HG03095 (cell line): ENCODE data around the gene ZNF511.
"Not testable (repeated sequence)": the region's sequence is repeated elsewhere in the genome, so short reads cannot be mapped to it uniquely, and the experiment has no call there.

Experiments
- ATAC-seq: cut with Tn5 transposase; IDR thresholded peaks from one replicate; pipeline ENCODE4 v1.9.1; 2021; ENCODE audit warnings: moderate library complexity; ENCODE audit not compliant: unreplicated experiment

The ZNF511 gene

DNA sequence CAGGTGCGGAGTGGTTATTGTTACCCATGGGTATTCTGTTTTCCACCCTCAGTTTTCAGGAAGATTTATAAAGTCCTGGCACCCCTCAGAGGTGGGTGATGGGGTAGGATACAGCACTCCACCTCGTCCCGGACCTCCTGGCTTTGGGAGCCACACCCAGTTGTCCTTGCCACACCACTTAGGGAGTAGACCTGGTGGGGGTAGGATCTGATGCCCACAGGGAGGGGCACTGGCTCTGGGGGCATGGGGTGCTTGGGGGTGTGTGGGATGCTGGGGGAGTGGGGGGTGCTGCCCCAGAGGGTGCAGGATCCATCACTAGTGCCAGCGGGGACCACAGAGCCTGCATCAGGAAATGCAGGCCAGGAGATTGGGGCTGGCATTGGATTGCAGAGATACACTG lies 4.5 kb downstream of the ZNF511 start:
- no peak for ATAC-seq

DNA sequence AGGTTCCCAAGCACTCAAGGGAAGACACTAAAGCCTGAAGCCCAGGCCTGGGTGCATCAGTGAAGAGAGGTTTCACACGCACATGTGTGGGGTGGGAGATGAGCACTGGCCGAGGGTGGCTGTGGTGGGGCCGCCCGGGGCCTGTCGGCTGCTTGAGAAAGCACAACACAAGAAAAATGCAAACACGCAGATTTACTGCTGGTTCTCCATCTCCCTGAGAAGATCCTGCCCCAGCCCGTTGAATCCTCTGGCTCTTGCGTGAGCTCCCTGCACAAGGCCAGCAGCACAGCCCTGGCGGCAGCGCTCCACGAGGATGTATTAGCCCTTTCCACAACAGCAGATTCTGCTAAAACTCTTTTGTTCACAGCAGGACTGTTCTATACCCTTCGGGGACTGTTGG lies 6.2 kb downstream of the ZNF511 start:
- no peak for ATAC-seq

DNA sequence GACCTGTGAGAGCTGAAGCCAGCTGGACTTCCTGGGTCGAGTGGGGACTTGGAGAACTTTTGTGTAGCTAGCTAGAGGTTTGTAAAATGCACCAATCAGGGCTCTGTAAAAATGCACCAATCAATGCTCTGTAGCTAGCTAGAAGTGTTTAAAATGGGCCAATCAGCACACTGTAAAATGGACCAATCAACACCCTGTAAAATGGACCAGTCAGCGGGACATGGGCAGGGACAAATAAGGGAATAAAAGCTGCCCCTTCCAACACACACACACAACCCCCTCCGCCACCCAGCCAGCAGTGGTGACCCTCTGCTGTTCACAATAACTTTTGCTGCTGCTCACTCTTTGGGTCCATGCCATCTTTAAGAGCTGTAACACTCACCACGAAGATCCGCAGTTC lies 7.1 kb downstream of the ZNF511 start:
- ATAC-seq: no peak

DNA sequence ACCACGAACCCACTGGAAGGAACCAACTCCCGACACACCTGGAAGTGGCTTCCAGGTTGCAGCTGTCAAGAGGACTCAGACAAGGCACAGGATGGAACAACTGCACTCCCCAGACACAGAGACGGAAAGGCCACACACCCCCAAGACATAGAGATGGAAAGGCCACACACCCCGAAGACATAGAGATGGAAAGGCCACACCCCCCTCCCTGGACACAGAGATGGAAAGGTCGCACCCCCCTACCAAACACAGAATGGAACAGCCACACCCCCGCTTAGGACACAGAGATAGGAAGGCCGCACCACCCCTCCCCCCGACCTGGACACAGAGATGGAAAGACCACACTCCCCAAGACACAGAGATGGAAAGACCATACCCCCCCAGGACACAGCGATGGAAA lies 7.6 kb downstream of the ZNF511 start:
- ATAC-seq: no peak

DNA sequence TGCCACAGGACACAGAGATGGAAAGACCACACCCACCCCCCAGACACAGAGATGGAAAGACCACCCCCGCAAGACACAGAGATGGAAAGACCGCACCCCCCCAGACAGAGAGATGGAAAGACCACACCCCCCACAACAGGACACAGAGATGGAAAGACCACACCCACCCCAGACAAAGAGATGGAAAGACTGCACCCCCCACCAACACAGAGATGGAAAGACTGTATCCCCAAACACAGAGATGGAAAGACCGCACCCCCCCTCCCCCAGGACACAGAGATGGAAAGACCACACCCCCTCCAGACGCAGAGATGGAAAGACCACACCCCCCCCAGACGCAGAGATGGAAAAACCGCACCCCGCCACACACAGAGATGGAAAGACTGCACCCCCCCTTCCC lies 8.0 kb downstream of the ZNF511 start:
- ATAC-seq: no peak

DNA sequence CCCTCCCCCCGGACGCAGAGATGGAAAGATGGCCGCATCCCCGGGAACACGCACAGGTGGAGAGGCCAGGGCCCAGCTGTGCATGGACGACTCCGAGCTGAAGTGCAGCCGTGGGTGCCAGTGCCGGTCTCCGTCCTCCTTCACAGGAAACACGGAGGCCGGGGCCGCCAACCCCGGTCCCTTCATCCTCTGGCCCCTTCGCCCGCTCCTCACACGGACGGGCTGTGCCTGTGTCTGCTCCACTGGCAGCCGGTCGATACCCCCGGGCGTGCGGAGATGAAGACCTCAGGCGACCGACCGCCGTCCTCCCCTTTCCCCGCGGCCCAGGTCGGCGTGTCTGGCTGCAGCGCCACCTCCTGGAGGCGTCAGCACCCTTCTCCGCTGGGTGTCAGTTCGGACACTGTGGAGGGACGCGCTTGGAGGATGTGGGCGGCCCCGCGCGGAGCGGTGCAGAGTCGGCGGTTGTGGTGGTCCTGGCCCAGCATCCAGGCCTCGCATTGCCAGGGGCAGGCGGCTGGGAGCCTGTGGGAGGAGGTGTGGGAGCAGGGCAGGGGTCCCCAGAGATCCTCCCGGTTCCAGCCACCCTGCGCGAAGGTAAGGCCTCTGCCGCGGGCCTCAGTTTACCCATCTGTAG lies 9.9 kb downstream of the ZNF511 start:
- ATAC-seq: peak; percentile 86

DNA sequence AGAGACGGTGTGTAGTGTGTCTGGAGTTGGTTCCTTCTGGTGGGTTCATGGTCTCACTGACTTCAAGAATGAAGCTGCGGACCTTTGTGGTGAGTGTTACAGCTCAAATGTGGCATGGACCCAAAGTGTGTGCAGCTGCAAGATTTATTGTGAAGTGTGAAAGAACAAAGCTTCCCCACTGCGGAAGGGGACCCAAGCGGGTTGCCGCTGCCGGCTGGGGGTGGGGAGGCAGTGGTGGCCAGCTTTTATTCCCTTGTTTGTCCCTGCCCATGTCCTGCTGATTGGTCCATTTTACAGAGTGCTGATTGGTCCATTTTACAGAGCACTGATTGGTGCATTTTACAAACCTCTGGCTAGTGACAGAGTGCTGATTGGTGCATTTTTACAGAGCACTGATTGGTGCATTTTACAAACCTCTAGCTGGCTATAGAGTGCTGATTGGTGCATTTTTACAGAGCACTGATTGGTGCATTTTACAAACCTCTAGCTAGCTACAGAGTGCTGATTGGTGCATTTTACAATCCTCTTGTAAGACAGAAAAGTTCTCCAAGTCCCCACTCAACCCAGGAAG lies 12.2 kb downstream of the ZNF511 start:
- ATAC-seq: not testable (repeated sequence)

DNA sequence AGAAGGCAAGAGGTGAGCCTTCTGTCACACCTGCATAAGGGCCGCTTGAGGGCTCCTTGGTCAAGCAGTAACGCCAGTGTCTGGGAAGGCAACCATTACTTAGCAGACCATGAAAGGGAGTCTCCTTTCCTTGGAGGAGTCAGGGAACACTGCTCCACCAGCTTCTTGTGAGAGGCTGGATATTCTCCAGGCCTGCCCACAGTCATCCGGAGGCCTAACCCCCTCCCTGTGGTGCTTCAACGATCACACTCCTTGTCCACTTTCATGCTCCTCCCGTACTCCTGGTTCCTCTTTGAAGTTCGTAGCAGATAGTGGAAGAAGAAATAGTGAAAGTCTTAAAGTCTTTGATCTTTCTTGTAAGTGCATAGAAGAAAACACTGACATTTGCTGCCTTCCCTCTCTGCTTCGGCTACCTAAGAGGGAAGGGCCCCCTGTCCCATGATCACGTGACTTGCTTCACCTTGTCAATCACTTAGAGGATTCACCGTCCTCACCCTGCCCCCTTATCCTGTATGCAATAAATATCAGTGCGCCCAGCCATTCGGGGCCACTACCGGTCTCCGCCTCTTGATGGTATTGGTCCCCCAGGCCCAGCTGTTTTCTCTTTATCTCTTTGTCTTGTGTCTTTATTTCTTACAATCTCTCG lies 13.5 kb downstream of the ZNF511 start:
- ATAC-seq: not testable (repeated sequence)

DNA sequence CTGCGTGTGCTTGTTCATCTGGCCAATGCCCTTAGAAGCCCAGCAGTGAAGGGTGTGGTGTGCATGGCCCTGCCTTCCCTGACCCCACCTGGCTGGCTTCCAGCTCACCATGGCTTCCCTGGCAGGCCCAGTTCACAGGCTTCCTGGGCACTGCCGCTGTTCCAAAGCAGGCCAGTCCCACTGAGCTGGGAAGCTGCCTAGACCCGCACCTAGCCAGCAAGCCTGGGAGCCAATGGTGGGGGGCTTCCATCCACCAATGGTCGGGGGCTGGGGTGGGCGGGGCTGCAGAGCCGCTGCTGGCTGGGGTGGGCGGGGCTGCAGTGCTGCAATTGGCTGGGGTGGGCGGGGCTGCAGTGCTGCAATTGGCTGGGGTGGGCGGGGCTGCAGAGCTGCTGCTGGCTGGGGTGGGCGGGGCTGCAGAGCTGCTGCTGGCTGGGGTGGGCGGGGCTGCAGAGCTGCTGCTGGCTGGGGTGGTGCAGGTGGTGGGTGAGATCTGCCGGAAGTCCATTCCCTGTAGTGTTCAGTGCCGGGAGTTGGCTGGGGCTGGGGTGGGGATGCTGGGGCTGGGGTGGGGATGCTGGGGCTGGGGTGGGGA lies 15.6 kb downstream of the ZNF511 start:
- no peak for ATAC-seq

DNA sequence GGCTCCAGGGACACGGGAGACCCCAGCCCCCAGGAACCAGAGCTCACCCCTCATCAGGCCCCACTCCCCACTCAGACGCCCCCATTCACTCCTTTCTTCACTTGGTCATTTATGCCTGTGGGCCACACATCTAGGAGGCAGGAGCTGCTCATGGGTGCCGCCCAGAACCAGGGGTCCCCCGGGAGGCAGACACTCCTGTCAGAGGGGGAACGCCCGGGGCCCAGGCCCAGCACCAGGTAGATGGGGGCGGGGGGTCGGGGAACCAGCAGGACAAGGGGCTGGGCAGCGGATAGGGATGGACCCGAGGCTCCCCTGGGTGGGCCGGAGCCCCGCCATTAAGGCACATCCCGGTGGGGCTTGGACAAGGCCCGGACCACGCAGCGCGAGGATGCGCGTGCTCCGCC lies 16.1 kb downstream of the ZNF511 start:
- ATAC-seq: no peak

DNA sequence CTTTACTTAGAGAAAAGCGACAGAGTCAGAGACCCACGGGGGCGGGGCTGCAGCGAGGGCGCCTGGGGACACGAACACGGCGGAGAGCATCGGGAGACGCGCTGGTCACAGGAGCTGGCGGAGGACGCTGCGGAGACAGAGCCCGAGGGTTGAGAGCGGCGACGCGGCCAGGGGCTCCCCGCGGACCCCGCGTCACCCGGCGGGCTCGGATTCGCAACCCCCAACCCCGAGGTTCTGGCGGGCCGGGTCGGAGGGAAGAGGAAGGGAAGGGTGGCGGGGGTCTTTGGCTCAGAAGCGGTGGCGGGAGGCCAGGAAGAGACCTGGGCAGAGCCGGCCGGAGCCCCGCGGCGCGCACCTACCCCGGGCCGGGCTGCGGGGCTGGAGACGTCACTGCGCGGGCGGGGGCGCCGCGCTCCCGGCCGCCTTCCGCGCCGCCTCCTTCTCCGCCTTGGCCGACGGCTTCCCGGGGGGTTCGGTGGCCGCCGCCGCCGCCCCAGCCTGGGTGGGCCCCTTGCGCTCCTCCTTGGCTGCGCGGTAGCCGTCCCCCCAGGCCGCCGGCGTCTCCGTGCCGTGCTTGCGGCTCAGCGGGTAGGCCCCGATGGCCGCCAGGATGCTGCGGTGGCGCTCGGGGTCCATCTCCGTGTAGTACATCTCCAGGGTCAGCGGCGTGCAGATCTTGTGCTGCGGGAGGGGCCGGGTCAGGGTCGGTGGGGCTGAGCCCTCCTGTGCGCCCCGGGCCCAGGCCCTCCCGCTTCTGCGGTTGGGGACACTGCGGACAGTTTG lies 16.9 kb downstream of the ZNF511 start:
- no peak for ATAC-seq

DNA sequence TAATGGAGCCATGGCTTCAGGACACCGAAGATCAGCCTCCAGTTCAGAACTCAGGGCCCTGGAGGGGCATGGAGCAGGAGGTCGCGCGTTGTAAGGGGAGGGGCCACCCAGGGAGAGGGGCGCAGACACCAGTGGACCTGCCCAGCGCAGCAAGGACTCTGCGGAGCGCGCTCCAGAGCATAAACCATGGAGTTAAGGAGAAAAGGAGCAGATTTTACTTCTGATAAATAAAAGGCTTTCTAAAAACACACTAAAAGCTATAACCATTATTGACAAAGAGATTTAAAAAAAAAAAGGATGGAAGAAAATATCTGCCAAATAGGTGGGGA lies 17.5 kb downstream of the ZNF511 start:
- no peak for ATAC-seq

DNA sequence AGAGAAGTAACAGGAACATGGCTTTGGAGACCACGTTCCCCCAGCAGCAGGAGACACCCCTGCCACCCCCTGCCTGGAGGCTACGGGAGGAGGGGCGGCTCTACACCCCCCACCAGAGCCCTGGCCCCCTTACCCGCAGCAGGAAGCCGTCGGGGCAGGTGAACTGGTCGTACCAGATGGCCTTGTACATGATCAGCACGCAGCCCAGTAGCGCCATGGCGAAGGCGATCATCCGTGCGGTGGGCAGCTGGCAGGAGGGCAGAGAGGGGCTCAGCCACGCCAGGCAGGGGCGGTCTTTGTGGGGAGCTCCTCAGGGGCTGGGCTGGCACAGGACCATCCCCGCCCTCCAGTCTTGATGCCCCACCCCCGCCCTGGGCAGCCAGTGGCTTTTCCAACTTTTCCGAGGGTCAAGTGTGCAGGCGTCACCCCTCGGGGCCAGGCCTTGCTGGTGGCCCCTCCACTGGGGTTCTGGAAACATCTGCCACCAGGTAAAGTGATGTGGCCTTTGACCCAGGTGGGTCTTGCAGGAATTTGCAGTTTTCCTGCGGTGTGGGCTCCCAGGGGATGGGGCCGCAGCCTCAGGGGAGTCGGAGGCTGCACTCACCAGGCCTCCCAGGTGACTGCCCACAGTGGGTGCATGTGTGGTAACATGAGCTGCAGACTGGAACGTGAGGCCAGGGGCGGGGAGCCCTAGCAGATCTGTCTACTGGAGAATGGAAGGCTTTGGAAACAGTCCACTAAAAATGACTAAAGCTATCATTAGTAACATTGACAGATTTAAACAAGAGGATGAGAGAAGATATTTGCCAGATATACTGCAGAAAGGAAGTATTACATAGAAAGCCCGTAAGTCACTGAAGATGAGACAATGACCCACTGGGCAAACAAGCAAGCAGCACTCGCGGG lies 18.3 kb downstream of the ZNF511 start:
- no peak for ATAC-seq

DNA sequence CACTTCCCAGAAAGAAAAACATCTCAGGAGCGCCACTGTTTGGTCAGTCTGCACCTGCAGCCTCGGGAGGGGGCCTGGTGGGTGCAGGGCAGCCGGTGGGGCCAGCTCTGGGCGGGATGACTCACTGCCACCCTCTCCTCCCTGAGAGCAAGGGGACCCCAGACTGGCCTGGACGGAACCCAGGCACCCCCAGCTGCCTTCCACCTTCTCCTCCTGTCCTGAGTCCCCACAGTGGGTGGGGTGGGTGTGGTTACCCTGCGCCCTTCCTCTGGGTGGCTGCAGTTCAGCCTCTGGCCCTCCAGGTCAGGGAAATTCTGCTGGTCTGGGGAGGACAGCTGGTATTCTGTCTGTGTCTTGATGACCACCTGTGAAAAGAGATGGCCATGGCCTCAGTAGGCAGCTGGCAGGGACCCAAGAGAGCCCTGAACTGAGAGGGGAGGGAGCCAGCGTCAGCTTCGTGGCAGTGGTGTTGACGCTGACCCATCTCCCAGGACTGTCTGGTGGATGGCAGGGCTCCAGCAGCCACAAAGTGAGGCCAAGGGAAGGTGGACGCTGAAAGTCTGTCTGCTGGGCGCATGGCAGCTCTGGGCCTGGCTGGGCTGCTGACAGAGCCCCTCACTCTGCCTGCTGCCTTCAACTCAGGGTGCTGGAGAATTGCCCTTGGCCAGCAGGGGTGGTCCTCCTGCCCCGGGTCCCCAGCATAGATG lies 19.1 kb downstream of the ZNF511 start:
- no peak for ATAC-seq

DNA sequence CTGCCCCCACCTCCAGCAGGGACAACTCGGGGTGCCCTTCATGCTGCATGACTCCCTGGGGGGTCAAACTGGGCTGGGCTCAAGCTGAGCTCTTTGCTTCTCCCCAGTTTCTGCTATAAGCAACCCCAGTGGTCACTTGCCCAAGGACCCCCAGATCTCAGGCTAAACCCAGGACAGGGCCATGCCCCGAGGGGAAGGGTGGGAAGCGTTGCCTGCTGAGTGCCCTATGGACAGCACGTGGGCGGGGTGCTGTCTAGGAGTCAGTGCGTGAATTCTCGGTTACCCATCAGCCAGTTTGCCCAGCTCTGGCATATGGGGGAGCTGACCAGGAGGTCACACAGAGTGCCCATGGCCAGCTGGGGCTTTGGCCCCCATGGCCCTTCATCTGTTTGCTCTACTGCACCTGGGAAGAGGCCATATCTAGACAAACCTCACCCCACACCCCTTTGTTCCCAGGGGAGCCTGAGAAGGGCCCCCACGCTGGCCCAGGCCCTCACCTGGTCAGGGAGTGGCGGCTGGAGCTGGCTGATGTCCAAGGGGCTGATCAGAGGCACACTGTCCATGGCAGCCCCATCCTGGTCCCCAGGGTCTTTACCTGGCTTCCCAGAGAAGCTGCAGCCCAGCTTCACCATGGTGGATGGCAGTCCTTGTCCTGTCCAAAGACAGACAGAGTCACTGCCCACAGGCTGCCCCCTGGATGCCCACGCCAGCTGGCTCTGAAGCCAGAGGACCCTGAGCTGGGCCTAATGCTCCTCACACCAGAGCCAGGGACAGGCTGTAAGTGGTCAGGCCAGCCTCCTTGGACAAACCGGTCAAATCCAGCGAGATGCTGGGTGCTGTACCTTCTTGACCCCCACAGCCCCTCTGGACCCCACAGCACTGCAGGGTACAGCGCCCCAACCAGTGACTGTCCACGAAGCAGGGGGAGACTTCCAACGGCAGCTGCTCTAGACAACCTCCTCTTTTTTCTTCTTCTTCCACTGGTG lies 19.9 kb downstream of the ZNF511 start:
- ATAC-seq: no peak

DNA sequence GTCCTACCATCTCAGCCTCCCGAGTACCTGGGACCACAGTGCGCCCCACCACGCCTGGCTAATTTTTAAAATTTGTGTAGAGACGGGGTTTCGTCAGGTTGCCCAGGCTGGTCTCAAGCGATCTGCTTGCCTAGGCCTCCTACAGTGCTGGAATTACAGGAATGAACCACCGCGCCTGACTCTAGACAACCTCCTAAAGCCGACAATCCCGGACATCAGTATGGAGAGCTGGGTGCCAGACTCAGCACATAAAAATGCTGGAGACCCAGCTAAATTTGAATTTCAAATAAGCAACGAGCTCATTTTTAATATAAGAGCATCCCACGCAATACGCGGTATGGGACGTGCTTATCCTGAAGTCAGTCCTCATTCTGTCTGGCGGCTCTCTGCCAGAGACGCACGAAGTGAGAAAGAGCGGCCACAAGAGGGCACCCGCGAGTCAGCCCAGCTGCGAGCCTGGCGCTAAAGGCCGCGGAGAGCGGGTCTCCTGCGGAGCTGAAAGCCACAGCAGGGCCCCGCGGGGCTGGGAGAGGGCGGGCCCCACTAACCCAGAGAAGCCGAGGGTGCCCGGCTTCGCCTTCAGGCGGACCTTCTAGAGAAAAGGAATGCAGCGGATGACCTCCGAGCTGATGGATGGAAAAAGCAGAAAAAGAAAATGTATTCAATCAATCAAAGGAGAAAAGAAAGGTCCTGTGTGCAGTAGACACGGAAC lies 20.9 kb downstream of the ZNF511 start:
- ATAC-seq: peak; percentile 90

DNA sequence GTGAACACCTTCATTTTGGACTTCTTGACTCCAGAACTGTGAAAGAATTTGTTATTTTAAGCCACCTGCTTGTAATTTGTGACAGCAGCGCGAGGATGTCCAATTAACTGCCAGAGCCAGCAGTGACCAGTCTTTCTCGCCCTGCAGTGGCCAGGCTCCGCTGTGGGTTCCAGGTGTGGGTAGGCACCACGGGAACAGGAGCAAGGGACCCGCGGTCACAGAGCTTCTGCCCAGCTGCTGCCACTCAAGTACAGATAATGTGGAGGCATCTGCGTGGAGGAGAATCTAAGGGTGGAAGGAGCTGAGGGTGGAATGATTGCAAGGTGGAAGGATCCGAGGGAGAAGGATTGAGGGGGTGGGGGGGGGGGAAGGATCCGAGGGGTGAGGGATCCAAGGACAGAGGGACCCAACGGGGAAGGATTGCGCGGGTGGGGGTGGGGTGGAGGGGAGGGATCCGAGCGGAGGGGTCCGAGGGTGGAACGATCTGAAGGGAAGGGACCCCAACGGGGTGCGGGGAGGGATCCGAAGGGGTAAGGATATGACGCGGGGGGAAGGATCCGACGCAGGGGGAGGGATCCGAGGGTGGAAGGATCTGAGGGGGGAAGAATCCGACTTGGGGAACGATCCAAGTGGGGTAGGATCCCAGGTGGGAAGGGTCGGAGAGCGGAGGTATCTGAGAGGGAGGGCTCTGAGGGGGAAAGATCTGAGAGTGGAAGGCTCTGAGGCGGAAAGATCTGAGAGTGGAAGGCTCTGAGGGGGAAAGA lies 24.4 kb downstream of the ZNF511 start:
- no peak for ATAC-seq
